ENCODE data around the gene KLRC3.
"Not testable (repeated sequence)": the region's sequence is repeated elsewhere in the genome, so short reads cannot be mapped to it uniquely, and the experiment has no call there.

Gene KLRC3

DNA sequence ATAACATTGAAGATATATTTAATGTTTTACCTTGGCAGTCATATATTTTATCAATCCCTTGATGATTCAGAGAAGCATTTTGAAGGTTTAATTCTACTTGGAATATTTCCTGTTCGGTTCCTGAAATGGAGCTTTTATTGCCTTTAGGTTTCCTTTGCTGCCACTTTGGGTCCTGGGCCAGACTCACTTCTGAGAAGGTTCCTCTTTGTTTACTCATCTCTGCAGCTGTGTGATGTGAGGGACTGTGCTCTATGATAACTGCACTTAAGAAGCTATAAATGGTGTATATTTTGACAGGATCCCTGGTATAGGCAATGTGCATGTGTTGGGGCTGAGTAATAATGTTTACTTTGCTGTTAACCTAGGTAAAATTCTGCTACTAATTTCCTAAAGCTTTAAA is at the start of gene KLRC3:
TSS of gene KLRC3 (minus strand) at position 262 of the 400 bp plus-strand sequence. CDS start at position 217, 45 bp downstream.
- DNase-seq, result not testable (repeated sequence)

DNA sequence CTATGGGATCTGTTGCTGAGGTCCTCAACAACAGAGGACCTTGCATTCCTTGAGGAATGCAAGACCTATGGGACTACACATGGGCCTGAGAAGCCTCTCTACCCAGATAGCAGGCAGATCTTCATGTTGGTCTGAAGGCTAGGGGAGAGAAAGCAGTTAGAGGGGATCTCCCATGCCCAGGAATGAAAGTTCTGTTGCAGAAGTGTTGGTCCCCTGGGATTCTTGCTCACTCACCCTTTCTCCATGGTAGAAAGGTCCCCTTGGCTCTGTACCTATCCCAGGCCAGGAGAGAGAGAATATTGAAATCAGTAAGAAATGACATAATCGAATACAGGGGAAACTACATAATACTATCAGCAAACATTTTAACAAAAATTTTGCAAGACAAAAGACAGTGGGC is 49.3 kb upstream of the KLRC3 start:
- no peak for DNase-seq

DNA sequence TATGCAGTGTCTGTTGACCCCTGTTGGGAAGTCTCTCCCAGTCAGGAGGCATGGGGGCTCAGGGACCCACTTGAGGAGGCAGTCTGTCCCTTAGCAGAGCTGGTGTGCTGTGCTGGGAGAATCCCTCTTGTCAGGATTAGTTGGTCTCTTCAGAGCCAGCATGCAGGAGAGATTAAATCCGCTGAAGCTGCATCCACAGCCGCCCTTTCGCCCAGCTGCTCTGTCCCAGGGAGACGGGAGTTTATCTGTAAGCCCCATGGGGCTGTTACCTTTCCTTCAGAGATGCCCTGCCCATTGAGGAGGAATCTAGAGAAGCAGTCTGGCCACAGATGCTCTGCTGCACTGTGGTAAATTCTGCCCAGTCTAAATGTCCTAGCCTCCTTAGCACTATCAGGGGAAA is 45.9 kb upstream of the KLRC3 start:
- no peak for DNase-seq

GRCh38 chr12:10457760-10458159 is 37.4 kb upstream of the KLRC3 start:
- DNase-seq, result no peak

DNA sequence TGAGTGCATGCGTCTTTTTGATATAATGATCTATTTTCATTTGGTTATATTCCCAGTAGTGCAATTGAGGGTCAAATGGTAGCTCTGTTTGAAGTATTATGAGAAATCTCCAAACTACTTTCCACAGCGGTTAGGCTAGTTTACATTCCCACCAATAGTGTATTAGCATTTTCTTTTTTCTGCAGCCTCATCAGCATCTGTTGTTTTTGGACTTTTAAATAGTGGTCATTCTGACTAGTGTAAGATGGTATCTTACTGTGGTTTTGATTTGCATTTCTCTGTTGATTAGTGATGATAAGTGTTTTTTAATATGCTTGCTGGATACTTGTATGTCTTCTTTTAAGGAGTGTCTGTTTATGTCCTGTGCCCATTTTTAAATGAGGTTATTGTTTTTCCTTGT is 36.5 kb upstream of the KLRC3 start:
- no peak for DNase-seq

DNA sequence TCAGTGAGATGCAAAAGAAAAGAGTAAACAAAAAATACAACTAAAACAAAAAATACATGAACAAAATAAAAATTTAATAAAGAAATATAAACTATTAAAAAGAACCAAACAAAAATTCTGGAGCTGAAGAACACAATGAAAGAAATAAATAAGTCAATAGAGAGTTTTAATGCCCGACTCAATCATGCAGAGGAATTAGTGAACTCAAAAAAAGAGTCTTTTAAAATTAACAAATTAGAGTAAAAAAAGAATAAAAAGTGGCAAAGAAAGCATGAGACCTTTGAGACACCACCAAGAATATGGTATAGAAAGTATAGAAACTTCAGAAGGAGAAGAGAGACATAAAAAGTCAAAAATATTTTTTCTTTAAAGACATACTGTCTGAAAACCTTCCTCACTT is 35.4 kb upstream of the KLRC3 start:
- no peak for DNase-seq

- no peak for DNase-seq
Measured at GRCh38 chr12:10454531-10454930, 34.1 kb upstream of the KLRC3 start.

- DNase-seq, result no peak
Measured at GRCh38 chr12:10453156-10453555, 32.8 kb upstream of the KLRC3 start, which contains the start of gene KLRC1. Gene KLRC1, minus strand, starts transcription at chr12:10453377. Its CDS starts 2,221 bp downstream, at chr12:10451156.

DNA sequence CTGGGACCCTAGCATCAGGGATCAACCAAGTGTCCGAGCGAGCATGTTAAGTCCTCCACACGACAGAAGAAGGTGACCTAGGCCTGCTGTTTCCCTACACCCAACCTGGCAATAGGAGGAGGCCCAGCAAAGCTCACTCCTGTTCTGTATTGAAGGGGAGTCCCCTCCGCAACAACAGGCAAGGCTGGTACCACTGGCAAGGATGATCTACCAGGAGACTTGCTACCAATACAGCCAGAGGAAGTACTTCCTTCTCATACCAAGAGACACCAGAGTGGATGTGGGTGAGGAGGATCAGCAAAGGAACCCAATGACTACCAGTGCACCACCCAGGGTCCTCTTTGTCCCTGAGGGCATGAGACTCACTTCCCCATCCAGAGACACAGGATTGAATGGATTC is 27.8 kb upstream of the KLRC3 start:
- DNase-seq, result no peak

DNA sequence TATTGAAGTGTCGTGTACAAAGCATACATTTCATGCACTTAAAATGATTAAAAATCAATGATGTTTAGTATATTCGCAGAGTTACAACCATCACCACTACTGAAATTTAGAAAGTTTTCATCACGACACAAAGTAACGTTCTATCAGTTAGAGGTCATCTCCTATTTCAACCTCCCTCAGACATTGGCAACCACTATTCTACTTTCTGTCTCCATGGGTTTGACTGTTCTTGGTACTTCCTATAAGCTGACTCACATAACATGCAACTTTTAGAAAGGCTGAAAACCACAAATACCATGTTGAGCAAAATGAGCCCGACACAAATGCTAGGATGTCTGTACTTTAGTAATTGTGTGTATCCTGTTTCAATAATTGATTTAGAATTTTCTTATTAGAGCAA is 25.7 kb upstream of the KLRC3 start:
- DNase-seq, result not testable (repeated sequence)

DNA sequence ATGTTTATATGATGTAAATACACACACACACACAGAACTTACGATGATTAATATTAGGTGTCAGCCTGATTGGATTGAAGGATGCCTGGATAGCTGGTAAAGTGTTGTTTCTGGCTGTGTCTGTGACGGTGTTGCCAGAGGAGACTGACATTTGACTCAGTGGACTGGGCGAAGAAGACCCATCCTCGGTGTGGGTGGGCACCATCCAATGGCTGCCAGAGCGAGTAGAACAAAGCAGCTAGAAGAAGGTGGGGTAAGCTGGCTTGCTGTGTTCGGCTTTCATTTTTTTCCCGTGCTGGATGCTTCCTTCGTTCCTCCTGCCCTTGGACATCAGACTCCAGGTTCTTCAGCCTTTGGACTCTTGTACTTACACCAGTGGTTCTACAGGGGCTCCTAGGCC is 20.7 kb upstream of the KLRC3 start:
- DNase-seq, result not testable (repeated sequence)

DNA sequence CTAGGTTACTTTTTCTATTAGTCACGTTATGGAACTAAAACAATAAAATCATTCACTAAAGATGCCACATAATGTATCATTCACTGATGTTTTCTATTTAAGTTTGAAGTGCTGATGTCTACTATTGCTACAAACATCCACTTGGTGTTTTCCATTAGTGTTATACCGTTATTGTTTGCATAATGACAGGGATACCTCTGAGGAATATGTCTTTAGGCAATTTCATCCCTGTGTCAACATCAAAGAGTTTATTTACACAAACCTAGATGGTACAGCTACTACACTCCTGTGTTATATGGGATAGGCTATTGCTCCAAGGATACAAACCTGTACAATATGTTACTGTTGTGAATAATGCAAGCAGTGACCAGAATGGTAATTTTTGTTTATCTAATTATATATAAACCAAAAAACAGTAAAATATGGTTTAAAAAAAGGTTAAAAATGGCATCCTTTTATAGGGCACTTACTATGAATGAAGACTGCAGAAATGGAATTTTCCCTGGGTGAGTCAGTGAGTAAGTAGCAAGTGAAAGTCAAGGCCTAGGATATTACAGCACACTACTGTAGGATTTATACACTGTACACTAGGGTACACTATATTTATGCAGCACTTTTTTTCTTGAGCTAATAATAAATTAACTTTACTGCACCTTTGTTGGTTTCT is 19.3 kb upstream of the KLRC3 start:
- not testable (repeated sequence) for DNase-seq

DNA sequence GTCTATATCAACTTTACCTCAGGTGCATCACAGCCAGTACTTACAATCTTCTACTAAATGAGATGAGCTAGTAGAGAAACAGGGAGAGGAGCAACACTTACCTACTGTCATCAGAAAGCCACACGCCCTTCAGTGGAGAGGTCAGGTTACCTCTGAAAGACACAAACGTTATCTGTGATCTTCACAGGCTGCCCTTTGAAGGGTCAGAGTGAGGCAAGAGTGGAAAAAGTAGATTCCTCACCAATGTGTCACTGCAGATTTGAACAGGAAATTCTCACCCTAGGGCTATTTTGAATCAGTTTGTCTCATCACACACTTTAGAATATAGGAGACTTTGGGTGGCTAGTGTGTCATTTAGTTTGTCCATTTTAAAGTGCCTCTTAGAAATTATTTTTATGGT is 17.2 kb upstream of the KLRC3 start:
- DNase-seq, result not testable (repeated sequence)

DNA sequence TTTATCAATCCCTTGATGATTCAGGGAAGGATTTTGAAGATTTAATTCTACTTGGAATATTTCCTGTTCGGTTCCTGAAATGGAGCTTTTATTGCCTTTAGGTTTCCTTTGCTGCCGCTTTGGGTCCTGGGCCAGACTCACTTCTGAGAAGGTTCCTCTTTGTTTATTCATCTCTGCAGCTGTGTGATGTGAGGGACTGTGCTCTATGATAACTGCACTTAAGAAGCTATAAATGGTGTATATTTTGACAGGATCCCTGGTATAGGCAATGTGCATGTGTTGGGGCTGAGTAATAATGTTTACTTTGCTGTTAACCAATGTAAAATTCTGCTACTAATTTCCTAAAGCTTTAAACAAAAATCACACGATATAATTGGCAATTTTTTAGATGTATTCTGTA is 15.4 kb upstream of the KLRC3 start, which contains the start of gene KLRC2:
TSS of gene KLRC2 (minus strand) at position 195 of the 400 bp plus-strand sequence. CDS start at position 171, 24 bp downstream.
- not testable (repeated sequence) for DNase-seq

DNA sequence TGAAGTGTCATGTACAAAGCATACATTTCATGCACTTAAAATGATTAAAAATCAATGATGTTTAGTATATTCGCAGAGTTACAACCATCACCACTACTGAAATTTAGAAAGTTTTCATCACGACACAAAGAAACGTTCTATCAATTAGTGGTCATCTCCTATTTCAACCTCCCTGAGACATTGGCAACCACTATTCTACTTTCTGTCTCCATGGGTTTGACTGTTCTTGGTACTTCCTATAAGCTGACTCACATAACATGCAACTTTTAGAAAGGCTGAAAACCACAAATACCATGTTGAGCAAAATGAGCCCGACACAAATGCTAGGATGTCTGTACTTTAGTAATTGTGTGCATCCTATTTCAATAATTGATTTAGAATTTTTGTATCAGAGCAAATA is 10.2 kb upstream of the KLRC3 start:
- not testable (repeated sequence) for DNase-seq

DNA sequence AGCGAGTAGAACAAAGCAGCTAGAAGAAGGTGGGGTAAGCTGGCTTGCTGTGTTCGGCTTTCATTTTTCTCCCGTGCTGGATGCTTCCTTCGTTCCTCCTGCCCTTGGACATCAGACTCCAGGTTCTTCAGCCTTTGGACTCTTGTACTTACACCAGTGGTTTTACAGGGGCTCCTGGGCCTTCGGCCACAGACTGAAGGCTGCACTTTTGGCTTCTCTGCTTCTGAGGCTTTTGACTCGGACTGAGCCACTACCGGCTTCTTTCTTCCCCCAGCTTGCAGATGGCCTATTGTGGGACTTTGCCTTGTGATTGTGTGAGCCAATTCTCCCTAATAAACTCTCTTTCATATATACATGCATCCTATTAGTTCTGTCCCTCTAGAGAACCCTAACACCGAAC is 5.5 kb upstream of the KLRC3 start:
- not testable (repeated sequence) for DNase-seq

GRCh38 chr12:10424260-10424899 is 4.0 kb upstream of the KLRC3 start:
- DNase-seq, result not testable (repeated sequence)

- not testable (repeated sequence) for DNase-seq
Measured at GRCh38 chr12:10422159-10422558, 1.8 kb upstream of the KLRC3 start.

- DNase-seq, result no peak
Measured at GRCh38 chr12:10409392-10409791, 11.0 kb downstream of the KLRC3 start, which contains the start of gene KLRC4. Gene KLRC4, minus strand, starts transcription at chr12:10409757. Its CDS starts 182 bp downstream, at chr12:10409575.

DNA sequence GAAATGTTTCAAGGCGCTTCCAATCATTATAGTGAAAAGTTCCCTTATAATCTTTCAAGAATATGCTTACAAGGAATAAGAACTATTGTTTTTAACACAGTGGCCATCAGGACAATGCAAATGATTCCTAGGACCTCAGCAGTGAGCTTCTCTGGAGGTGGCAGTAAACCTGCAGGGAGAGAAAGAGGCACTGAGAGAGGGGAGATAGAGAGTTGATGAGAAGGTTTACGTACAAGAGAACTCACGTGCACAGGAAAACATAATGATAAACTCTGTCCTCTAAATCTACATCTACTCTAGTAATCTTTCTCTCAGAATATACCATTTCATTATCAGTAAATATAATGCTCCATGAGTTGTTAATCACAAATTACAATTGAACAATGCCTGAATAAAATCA is 11.6 kb downstream of the KLRC3 start:
- DNase-seq, result no peak

DNA sequence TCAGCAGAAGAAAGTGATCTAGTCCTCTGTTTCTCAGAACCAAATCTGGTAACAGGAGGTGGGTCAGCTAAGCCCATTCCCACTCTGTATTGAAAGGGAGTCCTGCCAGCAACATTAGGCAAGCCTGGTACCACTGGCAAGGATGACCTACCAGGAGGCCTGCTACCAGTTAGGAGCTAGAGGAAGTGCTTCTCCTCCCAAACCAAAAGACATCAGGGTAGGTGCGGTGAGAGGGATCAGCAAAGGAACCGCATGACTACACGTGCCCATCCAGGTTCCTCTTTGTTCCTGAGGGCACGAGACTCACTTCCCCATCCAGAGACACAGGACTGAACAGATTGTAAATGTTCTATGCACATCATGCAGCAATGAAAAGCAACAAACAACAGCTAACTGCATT is 13.7 kb downstream of the KLRC3 start:
- DNase-seq, result no peak

DNA sequence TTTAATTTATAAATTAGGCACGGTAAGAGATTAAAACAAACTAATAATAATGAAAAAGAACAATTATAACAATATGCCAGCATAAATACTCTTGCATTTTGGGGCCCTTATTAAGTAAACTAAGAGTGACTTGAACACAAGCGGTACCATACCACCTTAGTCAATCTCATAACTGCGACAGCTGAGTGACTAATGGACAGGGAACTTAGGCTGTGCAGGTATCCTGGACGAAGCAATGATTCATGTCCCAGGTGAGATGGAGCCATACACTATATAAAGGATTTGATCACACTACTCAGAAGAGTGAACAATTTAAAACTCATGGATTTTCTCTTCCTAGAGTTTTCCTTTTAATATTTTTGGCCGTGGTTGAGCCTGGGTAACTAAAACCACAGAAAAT is 15.1 kb downstream of the KLRC3 start:
- no peak for DNase-seq

DNA sequence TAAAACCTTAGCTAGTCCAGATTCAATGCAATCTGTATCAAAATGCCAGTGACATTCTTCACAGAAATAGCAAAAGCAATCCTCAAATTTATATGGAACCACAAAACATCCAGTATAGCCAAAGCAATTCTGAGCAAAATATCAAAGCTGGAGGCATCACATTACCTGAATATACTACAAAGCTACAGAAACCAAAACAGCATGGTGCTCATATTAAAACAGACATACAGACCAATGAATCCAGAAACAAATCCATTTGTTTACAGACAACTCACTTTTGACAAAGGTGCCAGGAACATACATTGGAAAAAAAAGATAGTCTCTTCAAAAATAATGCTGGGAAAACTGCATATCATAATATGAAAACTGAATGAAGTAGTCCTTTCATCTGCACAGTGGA is 15.6 kb downstream of the KLRC3 start:
- no peak for DNase-seq

GRCh38 chr12:10400829-10401228 is 19.6 kb downstream of the KLRC3 start:
- no peak for DNase-seq

Data from hippocampal formation (tissue), 2 donors.